GM19025 (cell line): ENCODE results near the gene MYO1B.

Experiments
- ATAC-seq: cut with Tn5 transposase; IDR thresholded peaks from one replicate; pipeline ENCODE4 v1.9.1; 2021; ENCODE audit warnings: mild to moderate bottlenecking, low read depth, moderate library complexity; ENCODE audit not compliant: unreplicated experiment

Gene MYO1B

DNA sequence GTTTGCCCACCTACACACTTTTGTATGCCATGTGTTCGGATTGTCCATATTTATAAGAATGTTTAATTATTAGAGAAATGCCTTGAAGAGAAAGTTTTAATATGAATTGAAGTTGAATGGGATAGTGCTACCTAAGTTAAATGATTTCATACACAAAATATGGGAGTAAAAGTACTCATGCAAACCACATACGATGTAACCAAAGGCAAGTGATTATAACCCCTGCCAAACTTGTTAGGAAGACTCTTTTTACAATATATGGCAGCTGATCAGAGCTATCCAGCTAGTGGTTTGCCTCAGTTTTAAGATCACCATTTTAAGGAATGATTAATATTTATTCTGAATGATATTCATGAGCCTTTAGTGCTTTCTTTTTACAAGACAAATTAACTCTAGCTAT lies 106.7 kb downstream of the MYO1B start:
- ATAC-seq = no peak

GRCh38 chr2:191352536-191352935 lies 107.3 kb downstream of the MYO1B start:
- no peak for ATAC-seq

- no peak for ATAC-seq
Measured at GRCh38 chr2:191355170-191355758, 110.1 kb downstream of the MYO1B start.

DNA sequence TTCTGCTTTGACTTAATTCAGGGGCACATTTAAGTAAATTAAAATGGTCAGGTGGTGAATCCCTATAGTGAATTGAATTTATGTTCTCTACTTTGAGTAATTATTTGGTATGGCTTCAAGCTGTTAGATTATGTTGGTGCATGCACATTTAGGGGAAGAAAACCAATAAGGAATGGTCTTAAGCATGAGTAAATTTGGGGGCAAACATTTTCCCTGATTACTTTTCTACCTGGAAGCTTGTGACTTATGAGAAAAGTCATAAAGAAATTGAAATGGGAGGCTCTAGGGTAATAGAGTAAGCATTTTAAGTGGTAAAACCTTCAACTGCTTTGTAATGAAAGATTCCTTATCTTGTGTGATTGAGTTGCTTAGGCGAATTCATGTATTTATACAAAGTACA lies 112.5 kb downstream of the MYO1B start:
- ATAC-seq = no peak

GRCh38 chr2:191358325-191359025 lies 113.3 kb downstream of the MYO1B start:
- ATAC-seq = no peak

- no peak for ATAC-seq
Measured at GRCh38 chr2:191359133-191359532, 113.9 kb downstream of the MYO1B start.

- ATAC-seq = no peak
Measured at GRCh38 chr2:191360918-191361317, 115.7 kb downstream of the MYO1B start.

DNA sequence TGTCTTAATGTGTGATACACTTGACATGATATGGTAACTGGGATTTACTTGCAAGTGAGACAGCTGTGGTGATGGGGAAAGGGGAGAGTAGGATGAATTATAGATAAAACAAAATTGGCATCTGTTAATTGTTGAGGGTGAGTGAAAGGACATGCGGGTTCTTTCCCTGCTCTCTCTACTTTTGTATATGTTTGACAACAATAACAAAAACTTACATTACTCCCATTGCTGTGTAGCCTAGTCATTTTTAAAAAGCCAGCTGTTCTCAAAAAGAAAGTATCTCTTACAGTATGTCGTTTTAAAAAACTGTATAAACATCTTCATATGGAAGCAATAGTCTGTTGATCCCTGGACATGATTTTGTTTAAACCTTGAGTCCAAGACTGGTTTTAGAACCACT lies 117.6 kb downstream of the MYO1B start:
- no peak for ATAC-seq

GRCh38 chr2:191363267-191363666 lies 118.1 kb downstream of the MYO1B start:
- no peak for ATAC-seq

- ATAC-seq = no peak
Measured at GRCh38 chr2:191365089-191365488, 119.9 kb downstream of the MYO1B start.

GRCh38 chr2:191366199-191366598 lies 121.0 kb downstream of the MYO1B start:
- ATAC-seq = no peak

GRCh38 chr2:191369034-191369433 lies 123.8 kb downstream of the MYO1B start:
- no peak for ATAC-seq

- no peak for ATAC-seq
Measured at GRCh38 chr2:191374366-191374765, 129.2 kb downstream of the MYO1B start.

- ATAC-seq = no peak
Measured at GRCh38 chr2:191374939-191375338, 129.7 kb downstream of the MYO1B start.

DNA sequence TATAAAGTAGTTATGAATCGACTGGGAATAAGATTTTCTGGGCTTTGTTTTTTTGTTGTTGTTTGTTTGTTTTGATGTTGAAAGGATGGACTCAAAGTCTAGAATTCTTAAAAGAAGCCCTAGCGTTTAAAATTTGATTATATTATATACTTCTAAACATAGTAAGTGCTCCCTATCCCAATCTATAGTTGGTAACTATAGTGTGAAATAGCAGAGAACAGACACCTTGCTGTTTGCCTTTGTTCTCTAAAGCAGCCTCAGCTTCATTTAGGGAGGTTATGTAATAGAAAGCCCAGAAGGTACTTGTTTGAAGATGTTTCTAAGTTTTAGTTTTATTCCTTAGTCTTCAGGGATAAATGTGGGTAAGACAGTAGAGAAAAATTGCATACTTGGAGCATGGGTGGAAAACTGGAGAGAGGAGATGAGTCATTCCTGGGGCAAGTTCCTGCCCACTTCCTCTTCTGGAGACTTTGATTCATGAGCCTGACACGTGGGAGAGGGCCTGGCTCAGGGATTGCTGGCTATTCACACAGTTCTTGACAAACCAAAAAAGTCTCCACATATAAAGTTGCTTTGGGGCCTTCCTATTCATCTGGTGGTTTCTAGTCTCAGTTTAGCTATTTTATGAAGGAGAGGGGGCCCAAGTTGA lies 131.9 kb downstream of the MYO1B start:
- ATAC-seq = no peak

GRCh38 chr2:191379375-191379774 lies 134.2 kb downstream of the MYO1B start:
- ATAC-seq = no peak

DNA sequence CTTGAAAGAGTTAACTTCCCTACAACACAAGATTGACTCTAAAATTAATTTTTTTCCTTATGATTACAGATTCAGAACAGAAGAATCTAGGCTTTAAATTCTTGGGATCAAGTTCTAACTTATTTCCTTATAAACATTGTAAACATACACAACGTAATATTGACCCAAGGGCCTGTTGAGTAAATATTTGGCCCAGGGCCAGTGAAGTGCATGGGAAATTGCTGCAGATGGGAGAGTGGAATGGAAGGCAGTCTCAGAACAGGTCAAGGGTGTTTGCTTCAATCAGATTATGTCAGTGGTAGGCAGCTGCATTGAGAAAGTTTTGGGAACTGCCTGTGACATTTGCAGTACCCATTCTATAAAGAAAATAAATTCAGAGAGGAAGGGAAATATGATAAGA lies 137.6 kb downstream of the MYO1B start:
- ATAC-seq = no peak

- ATAC-seq = no peak
Measured at GRCh38 chr2:191383486-191383885, 138.3 kb downstream of the MYO1B start.

DNA sequence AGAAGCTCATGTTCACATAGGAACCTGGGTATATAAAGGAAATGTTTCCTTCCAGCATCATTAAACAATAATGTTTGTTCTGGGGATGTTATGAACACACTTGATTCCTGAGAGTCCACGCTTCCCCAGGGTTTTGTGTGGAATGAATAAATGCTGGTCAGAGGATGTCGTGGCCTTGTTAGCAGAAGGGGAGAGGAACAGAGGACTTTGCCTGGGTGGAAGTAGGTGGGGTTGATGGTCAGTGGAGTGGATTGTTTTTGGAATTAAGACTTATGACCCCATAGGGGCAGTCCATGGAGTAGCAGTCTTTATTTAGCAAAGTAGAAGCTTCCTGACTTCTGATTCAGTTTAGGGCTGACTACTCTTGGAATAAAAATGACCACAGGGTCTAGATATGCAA lies 139.6 kb downstream of the MYO1B start:
- ATAC-seq = no peak

DNA sequence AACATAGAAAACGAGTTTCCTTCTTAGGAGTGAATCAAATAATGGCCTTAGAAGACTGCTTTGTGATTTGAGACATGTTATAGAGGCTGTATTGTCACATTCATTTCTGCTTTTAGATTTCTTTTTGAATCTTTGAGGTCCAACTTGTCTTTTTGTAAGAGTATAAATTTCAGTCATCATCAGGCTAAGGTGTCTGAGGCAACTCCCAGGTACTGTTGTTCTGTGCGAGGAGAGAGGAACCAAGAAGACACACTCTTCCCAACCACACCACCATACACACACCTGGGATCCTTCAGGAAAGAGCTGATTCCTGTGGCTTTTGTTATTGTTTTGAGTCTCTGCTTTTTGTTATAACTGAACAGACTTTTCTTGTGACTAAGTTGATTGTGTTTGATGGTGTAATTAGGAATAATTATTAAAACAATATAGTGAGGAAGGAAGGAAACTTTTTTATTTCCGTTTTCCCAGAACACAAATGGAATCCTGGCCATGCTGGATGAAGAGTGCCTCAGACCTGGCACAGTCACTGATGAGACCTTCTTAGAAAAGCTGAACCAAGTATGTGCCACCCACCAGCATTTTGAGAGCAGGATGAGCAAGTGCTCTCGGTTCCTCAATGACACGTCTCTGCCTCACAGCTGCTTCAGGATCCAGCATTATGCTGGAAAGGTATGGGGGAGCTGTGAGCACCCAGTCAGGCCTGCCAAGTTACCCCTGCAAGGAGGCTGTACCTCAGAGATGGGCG lies 140.4 kb downstream of the MYO1B start:
- no peak for ATAC-seq

DNA sequence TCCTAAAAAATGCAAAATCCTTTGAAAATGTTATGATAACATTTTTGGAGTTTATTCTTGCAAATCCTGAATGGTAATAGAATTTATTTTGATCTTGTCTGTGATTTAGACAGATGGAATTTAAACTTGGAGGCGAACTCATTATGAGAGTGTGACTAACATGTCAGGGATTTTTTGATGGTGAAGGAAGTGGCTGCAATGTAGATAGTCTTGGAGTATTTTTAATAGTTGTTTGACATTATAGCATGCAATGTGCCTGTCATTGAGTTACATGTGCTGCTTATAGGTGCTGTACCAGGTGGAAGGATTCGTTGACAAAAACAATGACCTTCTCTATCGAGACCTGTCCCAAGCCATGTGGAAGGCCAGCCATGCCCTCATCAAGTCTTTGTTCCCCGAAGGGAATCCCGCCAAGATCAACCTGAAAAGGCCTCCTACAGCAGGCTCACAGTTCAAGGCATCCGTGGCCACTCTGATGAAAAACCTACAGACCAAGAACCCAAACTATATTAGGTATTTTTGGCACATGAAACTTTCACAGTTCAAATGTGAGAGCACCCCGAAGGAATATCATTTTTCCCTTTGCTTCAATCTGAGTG lies 141.8 kb downstream of the MYO1B start:
- no peak for ATAC-seq
